GM21619 (cell line): Measurements from ENCODE around the gene RAB26.

Experiments
- ATAC-seq: cut with Tn5 transposase; IDR thresholded peaks from one replicate; pipeline ENCODE4 v1.9.1; 2021; ENCODE audit not compliant: unreplicated experiment

The RAB26 gene

DNA sequence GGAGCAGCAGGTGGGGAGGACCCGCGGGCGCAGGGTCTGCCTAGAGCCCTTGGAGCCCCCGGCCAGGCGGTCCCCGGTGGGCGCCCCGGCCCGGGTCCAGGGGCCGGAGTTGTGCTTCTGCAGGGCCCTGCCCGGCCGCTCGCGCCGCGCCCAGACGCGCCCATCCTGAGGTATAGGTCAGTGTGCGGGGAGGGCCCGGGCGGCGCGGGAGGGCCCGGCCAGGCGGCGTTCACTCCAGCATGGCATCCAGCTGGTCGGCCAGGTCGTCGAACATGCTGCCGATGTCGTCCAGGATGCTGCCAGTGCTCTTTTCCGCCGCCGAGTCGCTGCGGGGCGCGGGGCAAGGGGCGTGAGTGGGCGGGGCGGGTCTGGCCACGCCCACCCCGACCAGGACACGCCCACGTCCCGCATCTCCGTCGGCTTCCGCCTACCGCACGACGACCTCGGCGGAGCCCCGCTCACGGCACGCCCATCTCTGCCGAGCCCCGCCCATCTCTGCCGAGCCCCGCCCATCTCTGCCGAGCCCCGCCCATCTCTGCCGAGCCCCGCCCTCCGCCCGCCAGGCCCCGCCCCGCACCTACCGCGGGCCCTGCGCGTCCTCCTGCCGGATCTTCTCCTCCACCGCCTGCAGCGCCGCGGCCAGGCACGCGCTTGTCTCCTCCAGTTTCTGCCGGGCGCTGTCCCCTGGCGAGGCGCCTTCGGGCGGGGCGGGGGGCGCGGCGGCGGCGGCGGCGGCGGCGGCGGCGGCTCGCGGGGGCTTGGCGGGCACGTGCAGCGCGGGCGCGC is 30.1 kb downstream of the RAB26 start:
- ATAC-seq, result no peak

DNA sequence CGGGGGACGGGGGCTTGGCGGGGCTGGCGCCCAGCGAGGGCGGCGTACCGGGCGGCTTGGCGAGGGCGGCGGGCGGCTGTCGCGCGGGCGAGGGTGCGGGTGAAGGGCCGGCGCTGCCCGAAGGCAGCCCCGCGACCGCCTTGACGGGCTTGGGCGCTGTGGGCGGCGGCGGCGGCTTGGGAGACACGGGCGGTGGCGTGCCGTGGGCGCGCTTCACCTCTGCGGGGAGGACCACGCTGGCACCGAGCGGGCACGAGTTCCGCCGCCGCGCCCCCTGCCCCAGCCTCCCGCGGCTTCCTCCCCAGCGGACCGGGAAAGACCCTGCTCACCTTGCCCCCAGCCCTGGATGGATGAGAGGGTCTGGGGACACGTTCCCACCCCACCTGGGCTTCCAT is 30.7 kb downstream of the RAB26 start:
- ATAC-seq, result no peak

DNA sequence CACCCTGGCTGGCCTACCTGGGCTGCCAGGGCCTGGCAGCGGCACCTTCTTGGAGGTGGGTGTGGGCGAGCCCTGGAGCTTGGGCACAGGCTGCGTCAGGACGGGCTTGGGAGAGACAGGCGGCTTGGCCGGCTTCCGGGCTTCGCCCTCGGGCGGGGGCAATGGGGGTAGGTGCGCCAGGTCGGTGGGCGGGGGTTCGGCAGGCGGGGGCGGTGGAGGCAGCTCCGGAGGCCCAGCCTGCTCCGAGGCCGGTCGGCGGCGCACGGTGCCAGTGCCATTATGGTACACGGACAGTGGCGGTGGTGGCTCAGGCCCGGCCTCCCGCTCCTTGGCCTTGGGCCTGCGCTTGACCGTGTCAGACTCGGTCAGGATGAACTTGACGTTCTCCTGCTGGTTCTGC is 31.2 kb downstream of the RAB26 start:
- no peak for ATAC-seq

DNA sequence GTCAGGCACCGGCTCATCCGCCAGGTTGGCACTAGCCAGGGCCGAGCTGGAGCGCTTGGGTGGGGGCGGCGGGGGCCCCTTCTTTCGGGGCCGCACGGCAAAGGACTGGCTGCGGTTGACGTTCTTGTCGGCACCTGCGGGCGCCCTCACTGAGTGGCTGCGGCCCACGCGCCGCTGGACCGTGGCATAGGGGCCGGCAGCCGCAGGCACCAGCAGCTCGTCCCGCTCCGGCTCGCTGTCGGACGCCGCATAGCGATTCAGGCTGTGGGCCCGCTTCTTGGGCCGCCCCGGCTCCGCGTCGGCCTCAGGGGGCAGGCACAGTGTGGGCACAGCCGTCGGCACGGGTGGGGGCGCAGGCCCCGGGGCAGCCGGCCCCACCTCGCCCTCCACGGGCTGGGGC is 32.0 kb downstream of the RAB26 start:
- ATAC-seq, result no peak

DNA sequence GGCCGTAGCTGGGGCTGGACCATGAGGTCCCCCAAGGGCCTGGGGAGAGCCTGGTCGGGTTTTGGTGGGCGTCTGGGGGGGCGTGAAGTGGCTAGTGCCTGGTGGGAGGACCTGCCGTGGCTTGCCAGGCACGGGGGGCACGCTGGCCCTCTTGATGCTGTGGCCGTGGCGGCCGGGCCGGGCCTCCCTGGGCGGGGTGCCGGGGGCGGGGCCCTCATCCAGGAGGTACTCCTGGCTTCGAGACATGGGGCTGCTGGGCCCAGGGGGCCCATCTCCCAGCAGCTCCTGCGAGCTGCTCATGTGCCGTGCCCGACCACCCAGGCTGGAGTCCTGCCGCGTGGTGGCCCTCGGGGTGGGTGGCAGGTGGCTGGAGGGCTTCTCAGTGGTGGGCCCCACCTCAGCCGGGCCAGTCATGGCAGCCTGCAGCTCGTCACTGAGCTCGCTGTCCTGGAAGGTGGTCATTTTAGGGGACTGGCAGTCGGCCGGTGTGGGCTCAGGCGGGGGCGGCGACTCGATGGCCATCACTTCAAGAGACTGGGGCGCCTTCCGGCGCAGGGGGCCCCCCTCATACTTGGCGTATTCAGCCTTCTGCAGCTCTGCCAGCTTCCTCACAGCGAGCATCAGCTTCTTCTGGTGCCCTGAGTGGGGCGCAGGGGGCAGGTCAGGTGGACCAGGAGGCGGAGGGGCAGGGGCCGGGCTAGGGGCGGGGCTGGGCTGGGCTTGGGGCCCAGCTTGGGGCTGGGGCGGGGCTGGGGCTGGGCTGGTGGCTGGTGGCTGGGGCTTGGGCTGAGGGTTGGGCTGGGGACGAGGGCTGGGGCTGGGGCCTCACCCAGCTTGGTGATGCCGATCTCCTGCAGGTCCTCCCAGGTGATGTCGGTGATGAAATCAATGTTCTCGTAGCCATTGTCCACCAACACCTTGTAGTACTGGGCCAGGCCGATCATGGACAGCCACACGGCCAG is 32.8 kb downstream of the RAB26 start:
- no peak for ATAC-seq

DNA sequence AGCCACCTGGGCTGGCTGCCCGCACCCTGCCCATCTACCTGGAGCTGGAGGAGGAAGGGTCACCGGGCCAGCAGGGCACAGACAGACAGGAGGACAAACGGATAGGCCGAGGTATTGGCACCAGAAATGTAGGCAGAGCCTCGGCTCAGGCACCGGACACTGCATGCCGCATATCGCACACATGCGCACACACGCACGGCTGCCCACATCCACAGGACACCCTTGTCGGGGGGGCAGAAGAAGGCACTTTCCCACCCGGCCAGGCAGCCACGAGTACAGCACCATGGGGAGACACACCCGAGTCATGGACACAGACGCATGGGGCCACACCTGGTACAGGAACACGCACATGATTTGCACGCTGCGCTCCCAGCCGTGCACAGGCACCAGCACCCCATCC is 33.5 kb downstream of the RAB26 start:
- no peak for ATAC-seq

DNA sequence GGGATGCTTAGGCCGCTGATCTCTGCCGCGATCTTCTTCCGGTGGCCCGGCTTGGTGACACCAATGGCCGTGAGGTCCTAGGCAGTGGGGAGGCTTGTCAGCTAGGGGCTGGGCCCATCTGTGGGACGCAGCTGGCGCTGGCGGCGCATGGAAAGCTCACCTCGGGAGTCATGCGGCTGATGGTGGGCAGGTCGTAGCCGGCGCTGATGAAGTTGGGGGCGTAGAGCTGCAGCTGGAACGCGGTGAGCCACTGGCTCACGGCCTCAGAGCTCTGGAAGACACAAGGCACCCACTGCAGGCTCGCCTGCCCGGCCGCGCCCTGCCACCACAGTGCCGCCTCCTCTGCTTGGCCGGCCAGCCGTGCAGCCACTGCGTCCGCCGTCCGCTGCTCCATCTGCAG is 35.2 kb downstream of the RAB26 start:
- no peak for ATAC-seq

DNA sequence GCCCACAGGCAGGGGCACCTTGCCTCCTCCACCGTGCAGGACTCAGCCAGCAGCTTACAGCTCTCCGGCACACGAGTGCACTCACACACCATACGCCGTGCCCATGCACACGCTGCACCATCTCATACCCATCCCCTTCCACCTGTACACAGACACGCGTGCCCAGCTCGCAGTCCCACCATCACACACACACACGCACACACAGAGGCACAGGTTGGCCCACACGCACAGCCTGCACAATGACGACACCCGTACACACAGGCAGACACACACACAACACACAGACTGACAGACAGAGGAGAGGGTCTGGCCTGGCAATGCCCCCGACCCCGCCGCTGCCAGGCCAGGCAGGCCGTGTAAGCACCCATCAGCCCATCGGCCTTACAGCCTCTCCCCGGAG is 35.9 kb downstream of the RAB26 start:
- ATAC-seq, result no peak

DNA sequence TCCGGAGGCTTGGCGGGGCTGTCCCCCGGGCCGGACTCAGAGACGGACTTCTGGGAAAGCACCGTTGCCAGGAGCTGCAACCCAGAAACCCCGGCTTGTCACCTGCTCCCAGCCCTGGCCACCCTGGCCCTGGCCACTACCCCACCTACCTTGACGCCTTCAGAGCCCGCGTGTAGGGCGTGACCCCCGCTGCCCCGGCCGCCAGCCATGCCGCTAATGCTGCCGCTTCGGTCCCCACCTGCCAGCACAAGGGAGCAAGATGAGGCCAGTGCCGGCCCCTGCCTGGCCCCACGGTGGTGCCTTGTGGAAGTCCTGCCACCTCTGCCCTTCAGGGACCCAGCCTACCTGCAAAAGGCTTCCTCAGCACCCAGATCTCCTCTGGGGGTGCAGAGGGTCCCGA is 36.5 kb downstream of the RAB26 start:
- no peak for ATAC-seq

DNA sequence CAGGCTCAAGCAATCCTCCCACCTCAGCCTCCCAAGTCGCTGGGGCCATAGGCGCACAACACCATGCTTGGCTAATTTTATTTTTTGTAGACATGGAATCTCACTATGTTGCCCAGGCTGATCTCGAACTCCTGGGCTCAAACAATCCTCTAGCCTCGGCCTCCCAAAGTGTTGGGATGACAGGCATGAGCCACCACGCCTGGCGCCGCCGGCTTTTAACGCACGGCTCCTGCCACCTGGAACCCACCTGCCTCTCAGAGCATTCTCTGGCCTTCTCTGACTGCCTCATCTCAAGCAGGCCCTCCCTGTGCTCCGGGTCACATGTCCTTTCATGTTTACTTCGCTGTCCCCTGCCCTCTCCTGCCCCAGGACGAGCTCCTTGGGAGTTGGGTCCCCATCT is 37.6 kb downstream of the RAB26 start:
- ATAC-seq, result no peak

DNA sequence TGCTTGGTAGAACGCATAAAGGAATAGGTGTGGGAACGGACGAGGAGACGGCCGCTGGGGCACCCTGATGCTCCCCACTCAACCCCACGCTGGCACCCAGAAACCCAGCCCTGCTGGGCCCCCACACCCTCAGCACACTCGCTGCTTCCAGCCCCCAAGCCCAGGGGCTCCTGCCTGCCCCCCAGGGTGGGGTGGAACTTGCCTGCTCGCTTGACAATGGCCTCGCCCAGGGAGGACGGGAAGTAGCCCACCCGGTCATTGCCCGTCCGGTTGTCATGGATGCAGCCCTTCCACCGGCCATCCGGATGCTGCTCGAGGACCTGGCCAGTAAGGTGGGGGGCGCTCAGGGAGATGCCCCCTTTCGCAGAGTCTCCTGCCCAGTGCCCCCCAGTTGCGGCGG is 38.1 kb downstream of the RAB26 start:
- ATAC-seq, result no peak

DNA sequence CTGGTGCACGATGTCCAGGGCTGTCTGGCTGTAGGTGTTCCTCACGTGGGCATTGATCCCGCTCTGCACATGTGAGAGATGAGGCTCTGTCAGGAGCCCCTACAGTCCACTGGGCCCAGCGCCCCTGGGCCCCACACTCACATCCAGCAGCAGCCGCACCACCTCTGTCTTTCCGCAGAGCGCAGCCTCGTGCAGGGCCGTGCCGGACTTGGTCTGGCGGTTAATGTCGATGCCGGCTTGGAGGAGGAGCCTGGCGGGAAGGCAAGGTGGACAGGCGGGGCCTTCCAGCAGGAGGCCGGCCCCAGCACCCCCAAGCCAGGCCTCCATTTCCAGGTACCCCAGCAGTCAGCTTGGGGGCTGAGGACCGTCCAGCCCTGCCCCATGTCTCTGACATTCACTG is 38.8 kb downstream of the RAB26 start:
- ATAC-seq, result no peak

DNA sequence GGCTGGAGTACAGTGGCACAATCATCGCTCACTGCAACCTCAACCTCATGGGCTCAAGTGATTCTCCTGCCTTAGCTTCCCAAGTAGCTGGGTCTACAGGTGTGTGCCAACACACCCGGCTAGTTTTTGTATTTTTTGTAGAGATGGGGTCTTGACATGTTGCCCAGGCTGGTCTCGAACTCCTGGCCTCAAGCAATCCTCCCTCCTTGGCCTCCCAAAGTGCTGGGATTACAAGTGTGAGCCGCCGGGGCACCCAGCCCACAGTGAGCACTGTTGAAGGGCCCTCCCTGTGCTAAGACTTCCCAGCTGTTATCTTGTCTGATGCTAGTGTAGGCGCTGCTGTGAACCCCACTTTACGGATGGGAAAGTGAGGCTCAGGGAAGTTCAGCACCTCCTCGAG is 40.0 kb downstream of the RAB26 start:
- ATAC-seq, result no peak

DNA sequence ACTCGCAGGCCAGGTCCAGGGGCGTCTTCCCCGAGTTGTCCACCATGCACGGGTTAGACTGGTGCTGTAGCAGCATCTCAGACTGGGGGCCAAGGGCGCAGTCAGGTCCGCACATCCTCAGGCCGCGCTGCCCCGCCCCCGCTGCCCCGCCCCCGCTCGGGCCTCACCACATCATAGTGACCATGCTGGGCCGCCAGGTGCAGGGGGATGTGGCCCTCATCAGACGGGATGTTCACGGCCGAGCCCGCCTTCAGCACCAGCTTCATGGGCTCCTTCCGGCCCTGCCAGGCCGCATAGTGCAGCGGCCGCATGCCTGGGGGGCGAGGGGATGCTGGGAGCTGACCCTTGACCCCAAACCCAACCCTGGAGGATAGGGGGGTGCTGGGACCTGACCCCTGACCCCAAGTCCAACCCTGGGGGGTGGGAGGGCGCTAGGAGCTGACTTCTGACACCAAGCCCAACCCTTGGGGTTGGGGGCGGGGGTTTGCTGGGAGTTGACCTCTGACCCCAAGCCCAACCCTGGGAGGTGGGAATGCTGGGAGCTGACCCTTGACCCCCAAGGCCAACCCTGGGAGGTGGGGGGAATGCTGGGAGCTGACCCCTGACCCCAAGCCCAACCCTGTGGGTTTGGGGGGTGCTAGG is 40.9 kb downstream of the RAB26 start:
- ATAC-seq, result no peak

DNA sequence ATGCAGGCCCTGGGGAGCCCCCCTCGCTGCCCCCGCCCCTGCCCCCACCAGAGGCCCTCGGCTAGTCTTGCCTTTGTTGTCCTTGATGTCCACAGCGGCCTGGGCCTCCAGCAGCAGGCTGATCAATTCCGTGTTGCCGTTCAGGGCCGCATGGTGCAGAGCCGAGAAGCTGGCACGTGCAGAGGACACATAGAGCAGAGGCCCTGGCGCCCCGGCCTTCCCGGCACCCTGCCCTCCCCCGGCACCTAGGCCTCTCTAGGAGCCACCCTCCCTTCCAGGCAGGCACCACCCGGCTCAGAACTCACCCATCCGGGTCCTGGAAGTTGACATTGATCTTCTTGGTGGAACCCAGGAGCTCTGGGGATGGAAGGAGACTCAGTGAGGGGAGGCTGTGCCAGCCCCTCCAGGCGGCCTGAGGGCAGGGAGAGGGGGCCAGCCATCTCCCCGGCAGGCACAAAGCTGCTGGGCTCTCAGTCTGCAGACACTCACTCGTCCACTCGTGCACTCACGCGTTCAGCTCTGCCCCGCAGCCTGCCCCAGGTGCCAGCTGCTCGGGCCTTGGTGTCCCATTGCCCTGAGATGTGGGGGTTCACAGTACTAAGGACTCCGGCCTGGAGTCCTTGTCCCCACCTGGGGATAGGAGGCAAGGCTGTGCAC is 41.7 kb downstream of the RAB26 start:
- ATAC-seq, result no peak

DNA sequence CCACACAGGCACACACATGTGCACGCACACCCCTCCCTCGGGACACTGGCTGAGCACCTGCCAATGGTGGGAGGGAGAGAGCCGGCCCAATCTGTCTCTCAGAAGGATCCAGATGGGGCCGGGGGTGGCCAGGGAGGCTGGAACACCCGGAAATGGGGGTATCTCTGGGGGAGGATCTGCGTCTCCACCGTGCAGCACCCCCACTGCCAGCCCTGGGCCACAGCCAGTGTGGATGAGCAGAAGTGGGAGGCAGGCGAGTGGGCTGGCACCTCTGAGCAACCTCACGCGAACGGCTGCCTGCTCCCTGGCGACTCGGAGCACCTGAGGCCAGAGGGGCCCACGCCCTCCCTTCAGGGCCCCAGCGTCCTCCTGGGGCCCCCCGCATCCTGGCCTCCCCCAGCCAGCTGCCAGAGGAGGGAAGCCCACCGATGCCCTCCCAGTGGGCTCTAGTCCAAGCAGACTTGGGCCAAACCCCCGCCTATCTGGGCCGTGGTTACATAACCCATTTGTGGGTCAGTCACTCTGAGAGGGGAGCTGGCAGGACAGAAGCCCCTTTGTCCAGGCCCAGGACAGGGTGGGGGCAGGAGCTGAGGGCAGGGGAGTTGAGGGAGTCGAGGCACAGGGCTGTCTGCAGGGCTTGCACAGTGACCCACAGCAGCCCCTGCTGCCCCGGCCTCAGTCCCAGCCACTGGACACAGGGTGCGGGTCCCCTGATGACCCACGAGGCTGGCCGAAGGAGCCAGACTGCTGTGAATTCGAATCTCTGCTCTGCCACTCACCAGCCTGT is 42.4 kb downstream of the RAB26 start:
- ATAC-seq, result no peak

DNA sequence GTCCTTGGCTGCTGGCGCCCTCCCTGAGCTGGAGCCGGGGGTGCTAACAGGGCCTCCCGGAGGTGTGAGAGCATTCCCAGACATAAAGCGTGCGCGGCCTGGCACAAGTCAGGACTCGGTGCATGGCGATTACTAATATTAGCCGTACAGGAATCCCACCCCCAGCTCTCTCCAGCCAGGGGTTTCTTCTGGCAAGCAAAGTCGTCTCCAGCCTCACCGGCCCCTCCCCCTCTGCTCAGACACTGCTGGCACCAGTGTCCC is 43.0 kb downstream of the RAB26 start:
- no peak for ATAC-seq

DNA sequence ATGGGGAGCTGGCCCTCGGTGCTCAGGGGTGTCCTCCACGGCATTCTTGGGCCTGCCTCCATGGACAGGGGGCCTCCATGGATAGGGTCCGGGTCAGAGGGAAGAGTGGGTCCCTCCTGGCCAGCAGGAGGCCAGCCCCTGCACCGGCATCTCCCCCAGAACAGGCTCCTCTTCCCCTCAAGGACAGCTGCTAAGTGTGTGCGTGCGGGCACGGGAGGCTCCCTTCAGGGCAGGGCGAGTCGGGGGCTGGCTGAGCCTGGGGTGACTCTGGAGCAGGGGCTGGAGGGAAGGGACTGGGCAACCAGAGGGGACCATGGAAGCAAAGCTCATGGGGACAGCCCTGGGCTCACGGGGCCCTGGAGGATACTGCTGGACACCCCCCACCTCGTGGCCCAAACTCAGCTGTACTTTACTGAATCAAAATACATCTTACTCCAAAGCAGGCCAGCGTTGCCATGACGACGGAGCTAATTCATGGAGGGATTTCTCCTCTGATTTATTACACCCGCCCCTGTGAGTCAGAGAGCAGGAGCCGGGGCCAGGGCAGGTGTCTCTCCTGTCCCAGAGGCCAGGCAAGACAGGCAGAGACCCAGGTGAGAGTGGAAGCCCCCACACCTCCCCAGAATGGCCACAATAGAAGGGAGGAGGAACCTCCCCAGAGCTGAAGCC is 45.9 kb downstream of the RAB26 start:
- ATAC-seq, result no peak

DNA sequence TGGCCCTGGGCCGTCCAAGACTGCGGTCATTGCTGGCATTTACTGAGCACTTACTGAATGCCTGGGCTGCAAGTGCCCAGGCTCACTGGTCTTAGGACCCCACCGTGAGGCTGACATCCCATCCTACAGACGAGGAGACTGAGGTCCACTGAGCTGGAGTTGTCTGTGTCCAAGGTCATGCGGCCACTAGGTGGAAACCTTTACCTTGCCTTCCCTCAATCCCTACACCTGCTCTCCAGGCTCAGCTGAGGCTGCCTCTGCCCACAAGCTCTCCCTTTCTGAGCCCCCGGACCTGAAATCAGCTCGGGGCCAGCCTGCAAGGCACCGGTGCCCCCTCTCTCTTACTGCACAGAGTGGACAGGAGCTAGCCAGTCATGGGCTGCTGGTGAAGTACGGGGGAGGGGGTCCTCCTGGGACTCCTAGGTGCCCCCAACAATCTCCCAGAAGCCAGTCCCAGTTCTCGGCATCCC is 46.5 kb downstream of the RAB26 start:
- ATAC-seq, result no peak
